ENCODE data around the gene ATP2B3. TPM values are rescaled to one million over a fixed set of nuclear protein-coding genes. Genes with fewer than 3 reads are reported as not detected.

ATP2B3 gene
- total and polyA plus RNA-seq, 7 experiments from 2014 or later: not detected

DNA sequence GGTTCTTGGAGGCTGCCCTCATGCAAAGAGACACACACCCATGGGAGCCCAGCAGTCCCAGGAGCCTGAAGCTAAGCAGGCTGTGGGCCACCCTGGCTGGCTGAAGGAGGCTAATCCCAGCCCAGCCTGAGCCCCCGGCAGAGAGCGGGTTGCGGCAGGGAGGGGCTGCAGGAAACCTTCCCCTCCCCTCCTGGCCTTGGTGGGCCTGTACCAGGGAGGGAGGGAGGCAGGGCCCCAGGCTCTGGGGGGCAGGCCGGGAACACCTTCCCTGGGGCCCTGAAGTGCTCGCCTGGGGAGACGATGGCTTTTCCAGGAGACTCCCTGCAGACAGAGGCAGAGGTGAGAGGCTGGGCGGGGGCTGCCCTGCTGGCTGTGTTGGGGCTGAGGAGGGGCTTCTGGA lies 19.0 kb upstream of the ATP2B3 start:
- ChIA-PET CTCF (no interaction called here), POLR2A (no interaction called here)
- no peak overlapping the region for H3K4me3 ChIP-seq (ENCODE audit: low read length)
- H3K9me3 Mint-ChIP-seq: peaks cover 0 to 4% (median 0%) of the 10 kb centered on the region in 11 donors
- intact Hi-C loops (cut with micrococcal nuclease): no loop called here
- H3K27me3 ChIP-seq (ENCODE audit: control insufficient read depth in 2 of 2, insufficient read depth in 2 of 2, low read length in 2 of 2): no peaks in the 10 kb centered on the region
- ATAC-seq (no peak), DNase-seq (no peak)
- H3K36me3 Mint-ChIP-seq: no peaks in the 10 kb centered on the region
- no peaks in the 10 kb centered on the region for H3K36me3 ChIP-seq (ENCODE audit: control insufficient read depth in 2 of 3, insufficient read depth in 3 of 3, low read length in 3 of 3)
- peaks cover 0 to 5% (median 0%) of the 10 kb centered on the region in 5 donors for H3K27me3 Mint-ChIP-seq
- no peaks in the 10 kb centered on the region for H3K9me3 ChIP-seq (ENCODE audit: control insufficient read depth in 2 of 3, low read length in 3 of 3)
- no peak overlapping the region for H3K27ac Mint-ChIP-seq
- no peak overlapping the region for H3K4me3 Mint-ChIP-seq
- H3K4me1 ChIP-seq (ENCODE audit: control insufficient read depth in 2 of 2, insufficient read depth in 2 of 2, low read length in 2 of 2): no peaks in the 10 kb centered on the region
- peaks cover 0 to 3% (median 0%) of the 10 kb centered on the region in 7 donors for H3K4me1 Mint-ChIP-seq
- H3K27ac ChIP-seq (ENCODE audit: low read depth, low read length): no peak overlapping the region

DNA sequence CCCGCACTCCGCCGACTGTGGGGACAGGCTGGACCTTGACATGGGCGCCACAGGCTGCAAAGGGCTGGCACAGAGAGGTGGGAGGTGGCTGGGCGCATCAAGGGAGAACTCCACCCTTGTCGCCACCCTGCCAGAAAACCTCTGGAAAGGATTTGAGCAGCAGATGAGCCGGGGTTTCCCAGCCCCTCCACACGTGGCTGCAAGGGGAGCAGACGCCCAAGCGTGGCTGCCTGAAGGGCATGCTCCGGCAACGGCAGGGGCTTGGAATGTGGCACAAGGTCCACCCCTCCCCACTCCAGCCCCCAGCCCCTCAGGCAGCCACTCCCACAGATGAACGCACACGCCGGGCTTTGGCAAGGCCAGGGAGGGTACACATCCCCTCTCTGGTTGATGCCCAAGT lies 18.1 kb upstream of the ATP2B3 start:
- Mint-ChIP-seq H3K4me3 (no peak overlapping the region), H3K4me1 (peaks cover 0 to 3% (median 0%) of the 10 kb centered on the region in 7 donors), H3K27ac (no peak overlapping the region), H3K9me3 (peaks cover 0 to 4% (median 0%) of the 10 kb centered on the region in 11 donors), H3K27me3 (peaks cover 0 to 5% (median 0%) of the 10 kb centered on the region in 5 donors), H3K36me3 (no peaks in the 10 kb centered on the region)
- Histone ChIP-seq H3K4me1 (ENCODE audit: control insufficient read depth in 2 of 2, insufficient read depth in 2 of 2, low read length in 2 of 2) (no peaks in the 10 kb centered on the region), H3K9me3 (ENCODE audit: control insufficient read depth in 2 of 3, low read length in 3 of 3) (no peaks in the 10 kb centered on the region), H3K4me3 (ENCODE audit: low read length) (no peak overlapping the region), H3K27me3 (ENCODE audit: control insufficient read depth in 2 of 2, insufficient read depth in 2 of 2, low read length in 2 of 2) (no peaks in the 10 kb centered on the region), H3K27ac (ENCODE audit: low read depth, low read length) (no peak overlapping the region), H3K36me3 (ENCODE audit: control insufficient read depth in 2 of 3, insufficient read depth in 3 of 3, low read length in 3 of 3) (no peaks in the 10 kb centered on the region)
- ATAC-seq (no peak), DNase-seq (no peak)
- CTCF ChIA-PET: no interaction called here
- POLR2A ChIA-PET: no interaction called here
- intact Hi-C loops (cut with micrococcal nuclease): no loop called here

DNA sequence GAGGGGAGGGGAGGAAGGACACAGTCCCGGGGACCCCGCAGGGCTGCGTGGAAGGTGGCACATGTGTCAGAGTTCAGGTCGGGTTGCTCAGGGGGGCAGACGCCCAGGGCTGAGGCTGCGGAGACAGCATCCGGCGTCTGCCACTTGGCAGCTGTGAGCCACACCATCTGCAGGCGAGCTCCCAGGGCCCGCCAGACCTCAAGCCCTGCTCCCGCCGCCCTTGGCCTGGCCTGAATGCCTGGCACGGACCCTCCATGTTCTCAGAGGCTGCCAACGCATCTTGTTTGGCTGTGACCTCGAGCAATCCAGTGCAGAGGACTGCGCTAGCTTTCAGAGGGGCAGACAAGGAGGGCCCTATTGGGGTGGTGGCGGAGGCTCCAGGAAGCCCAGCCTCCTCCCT lies 17.6 kb upstream of the ATP2B3 start:
- intact Hi-C loops (cut with micrococcal nuclease): no loop called here
- DNase-seq: no peak
- no peak for ATAC-seq
- Mint-ChIP-seq H3K4me1 (peaks cover 0 to 3% (median 0%) of the 10 kb centered on the region in 7 donors), H3K27me3 (peaks cover 0 to 5% (median 0%) of the 10 kb centered on the region in 5 donors), H3K9me3 (peaks cover 0 to 4% (median 0%) of the 10 kb centered on the region in 11 donors), H3K36me3 (no peaks in the 10 kb centered on the region), H3K4me3 (no peak overlapping the region), H3K27ac (no peak overlapping the region)
- H3K27ac ChIP-seq (ENCODE audit: low read depth, low read length): no peak overlapping the region
- H3K4me1 ChIP-seq (ENCODE audit: control insufficient read depth in 2 of 2, insufficient read depth in 2 of 2, low read length in 2 of 2): no peaks in the 10 kb centered on the region
- no peaks in the 10 kb centered on the region for H3K9me3 ChIP-seq (ENCODE audit: control insufficient read depth in 2 of 3, low read length in 3 of 3)
- POLR2A ChIA-PET: no interaction called here
- H3K27me3 ChIP-seq (ENCODE audit: control insufficient read depth in 2 of 2, insufficient read depth in 2 of 2, low read length in 2 of 2): no peaks in the 10 kb centered on the region
- H3K4me3 ChIP-seq (ENCODE audit: low read length): no peak overlapping the region
- CTCF ChIA-PET: no interaction called here
- no peaks in the 10 kb centered on the region for H3K36me3 ChIP-seq (ENCODE audit: control insufficient read depth in 2 of 3, insufficient read depth in 3 of 3, low read length in 3 of 3)

DNA sequence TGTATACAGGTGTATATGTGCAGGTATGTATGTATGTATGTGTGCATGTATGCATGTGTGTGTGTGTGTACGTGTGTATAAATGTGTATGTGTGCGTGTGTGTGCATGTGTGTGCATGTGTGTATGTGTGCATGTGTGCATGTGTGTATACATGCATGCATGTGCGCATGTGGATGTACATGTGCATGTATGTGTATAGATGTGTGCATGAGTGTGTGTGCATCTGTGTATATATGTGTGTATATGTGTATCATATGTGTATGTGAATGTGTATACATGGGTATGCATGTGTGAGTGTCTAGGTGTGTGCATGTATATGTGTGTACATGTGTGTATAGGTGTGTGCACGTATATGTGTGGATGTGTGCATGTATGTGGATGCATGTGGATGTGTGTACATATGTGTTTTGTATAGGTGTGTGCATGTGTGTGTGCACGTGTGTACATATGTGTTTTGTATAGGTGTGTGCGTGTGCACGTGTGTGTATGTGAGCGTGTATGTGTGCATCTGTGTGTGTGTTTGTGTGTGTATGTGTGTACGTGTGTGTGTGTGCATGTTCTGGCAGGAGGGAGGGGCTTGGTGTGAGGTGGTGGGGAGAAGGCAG lies 16.7 kb upstream of the ATP2B3 start:
- no peak overlapping the region for H3K27ac Mint-ChIP-seq
- no peaks in the 10 kb centered on the region for H3K9me3 ChIP-seq (ENCODE audit: control insufficient read depth in 2 of 3, low read length in 3 of 3)
- no peak overlapping the region for H3K4me3 Mint-ChIP-seq
- CTCF ChIA-PET: no interaction called here
- no peak overlapping the region for H3K27ac ChIP-seq (ENCODE audit: low read depth, low read length)
- H3K4me1 Mint-ChIP-seq: no peaks in the 10 kb centered on the region
- no peaks in the 10 kb centered on the region for H3K27me3 ChIP-seq (ENCODE audit: control insufficient read depth in 2 of 2, insufficient read depth in 2 of 2, low read length in 2 of 2)
- intact Hi-C loops (cut with micrococcal nuclease): no loop called here
- H3K27me3 Mint-ChIP-seq: no peaks in the 10 kb centered on the region
- POLR2A ChIA-PET: no interaction called here
- no peaks in the 10 kb centered on the region for H3K36me3 ChIP-seq (ENCODE audit: control insufficient read depth in 2 of 3, insufficient read depth in 3 of 3, low read length in 3 of 3)
- H3K4me1 ChIP-seq (ENCODE audit: control insufficient read depth in 2 of 2, insufficient read depth in 2 of 2, low read length in 2 of 2): no peaks in the 10 kb centered on the region
- no peaks in the 10 kb centered on the region for H3K36me3 Mint-ChIP-seq
- ATAC-seq (no peak), DNase-seq (no peak)
- H3K9me3 Mint-ChIP-seq: peaks cover 0 to 4% (median 0%) of the 10 kb centered on the region in 11 donors
- no peak overlapping the region for H3K4me3 ChIP-seq (ENCODE audit: low read length)

DNA sequence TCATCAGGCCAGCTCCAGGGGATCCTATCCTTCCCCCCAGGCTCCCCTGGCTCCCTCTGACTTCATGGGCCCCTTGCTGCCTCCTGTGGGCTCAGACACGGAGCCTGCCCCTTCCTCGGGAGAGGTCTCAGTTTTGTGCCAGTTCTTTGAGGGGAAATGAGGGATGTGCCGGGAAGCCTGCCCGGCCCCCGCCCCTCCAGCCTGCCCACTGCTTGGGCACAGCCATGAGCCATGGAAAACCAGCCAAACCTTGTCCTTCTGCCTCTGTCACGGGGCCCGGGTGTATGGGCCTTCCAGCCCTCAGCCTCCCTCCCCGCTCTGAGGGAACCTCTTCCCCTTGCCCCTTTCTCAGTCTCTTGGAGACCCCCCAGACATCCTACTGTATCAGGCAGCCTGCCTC lies 15.9 kb upstream of the ATP2B3 start:
- Histone ChIP-seq H3K9me3 (ENCODE audit: control insufficient read depth in 2 of 3, low read length in 3 of 3) (no peaks in the 10 kb centered on the region), H3K36me3 (ENCODE audit: control insufficient read depth in 2 of 3, insufficient read depth in 3 of 3, low read length in 3 of 3) (no peaks in the 10 kb centered on the region), H3K27me3 (ENCODE audit: control insufficient read depth in 2 of 2, insufficient read depth in 2 of 2, low read length in 2 of 2) (no peaks in the 10 kb centered on the region), H3K27ac (ENCODE audit: low read depth, low read length) (no peak overlapping the region), H3K4me1 (ENCODE audit: control insufficient read depth in 2 of 2, insufficient read depth in 2 of 2, low read length in 2 of 2) (no peaks in the 10 kb centered on the region), H3K4me3 (ENCODE audit: low read length) (no peak overlapping the region)
- DNase-seq (no peak), ATAC-seq (no peak)
- Mint-ChIP-seq H3K27me3 (no peaks in the 10 kb centered on the region), H3K4me3 (no peak overlapping the region), H3K4me1 (no peaks in the 10 kb centered on the region), H3K9me3 (peaks cover 0 to 4% (median 0%) of the 10 kb centered on the region in 11 donors), H3K27ac (no peak overlapping the region), H3K36me3 (no peaks in the 10 kb centered on the region)
- ChIA-PET POLR2A (no interaction called here), CTCF (no interaction called here)
- intact Hi-C loops (cut with micrococcal nuclease): no loop called here

DNA sequence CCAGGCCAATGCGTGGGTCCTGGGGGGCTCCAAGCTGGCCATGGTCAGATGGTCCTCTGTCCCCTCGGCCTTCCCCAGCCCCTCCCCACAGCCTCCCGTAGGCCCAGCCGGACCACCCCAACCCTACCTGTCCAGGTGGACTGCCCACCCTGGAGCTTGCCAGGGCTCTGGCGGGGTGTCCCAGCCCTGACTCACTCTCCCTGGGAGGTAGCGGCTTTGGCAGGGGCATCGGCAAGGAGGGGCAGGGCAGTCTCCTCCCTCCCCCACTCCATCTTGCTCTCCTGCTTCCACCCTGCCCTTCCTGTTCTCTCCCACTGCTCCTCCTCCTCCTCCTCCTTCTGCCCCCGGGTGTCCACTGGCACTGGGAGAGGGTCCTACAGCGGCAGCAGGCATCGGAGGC lies 15.3 kb upstream of the ATP2B3 start:
- H3K4me1 ChIP-seq (ENCODE audit: control insufficient read depth in 2 of 2, insufficient read depth in 2 of 2, low read length in 2 of 2): peaks cover 0 to under 1% of the 10 kb centered on the region in 2 donors
- Mint-ChIP-seq H3K9me3 (peaks cover 0 to 4% (median 0%) of the 10 kb centered on the region in 11 donors), H3K36me3 (no peaks in the 10 kb centered on the region), H3K4me1 (no peaks in the 10 kb centered on the region), H3K27me3 (no peaks in the 10 kb centered on the region), H3K27ac (no peak overlapping the region), H3K4me3 (no peak overlapping the region)
- DNase-seq: no peak
- intact Hi-C loops (cut with micrococcal nuclease): no loop called here
- no peaks in the 10 kb centered on the region for H3K9me3 ChIP-seq (ENCODE audit: control insufficient read depth in 2 of 3, low read length in 3 of 3)
- no peaks in the 10 kb centered on the region for H3K36me3 ChIP-seq (ENCODE audit: control insufficient read depth in 2 of 3, insufficient read depth in 3 of 3, low read length in 3 of 3)
- ChIA-PET CTCF (no interaction called here), POLR2A (no interaction called here)
- no peak overlapping the region for H3K4me3 ChIP-seq (ENCODE audit: low read length)
- ATAC-seq: no peak
- H3K27me3 ChIP-seq (ENCODE audit: control insufficient read depth in 2 of 2, insufficient read depth in 2 of 2, low read length in 2 of 2): no peaks in the 10 kb centered on the region
- no peak overlapping the region for H3K27ac ChIP-seq (ENCODE audit: low read depth, low read length)

DNA sequence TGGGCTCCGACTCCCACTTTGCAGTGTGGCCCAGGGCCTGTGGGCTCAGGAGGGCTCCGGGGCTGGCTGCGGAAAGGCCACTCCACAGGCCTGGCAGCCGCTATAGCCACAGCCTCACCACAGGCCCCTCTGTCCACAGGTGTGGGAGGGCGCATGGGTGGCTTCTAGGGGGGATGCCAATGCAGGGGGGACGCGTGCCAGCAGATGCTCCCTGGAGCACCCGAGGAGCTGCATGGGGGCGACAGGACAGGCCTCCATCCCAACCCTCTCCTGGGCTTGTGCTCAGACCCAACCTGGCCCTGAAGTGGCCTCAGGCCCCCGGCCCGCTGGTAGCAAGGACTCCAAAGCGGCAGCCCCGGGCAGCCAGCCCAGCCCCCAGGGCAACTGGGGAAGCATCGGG lies 14.6 kb upstream of the ATP2B3 start:
- POLR2A ChIA-PET: no interaction called here
- Mint-ChIP-seq H3K9me3 (peaks cover 0 to 4% (median 0%) of the 10 kb centered on the region in 11 donors), H3K27ac (no peak overlapping the region), H3K4me3 (no peak overlapping the region), H3K27me3 (no peaks in the 10 kb centered on the region), H3K4me1 (peaks cover 0 to 5% (median 0%) of the 10 kb centered on the region in 7 donors), H3K36me3 (no peaks in the 10 kb centered on the region)
- Histone ChIP-seq H3K27me3 (ENCODE audit: control insufficient read depth in 2 of 2, insufficient read depth in 2 of 2, low read length in 2 of 2) (no peaks in the 10 kb centered on the region), H3K9me3 (ENCODE audit: control insufficient read depth in 2 of 3, low read length in 3 of 3) (no peaks in the 10 kb centered on the region), H3K27ac (ENCODE audit: low read depth, low read length) (no peak overlapping the region), H3K4me3 (ENCODE audit: low read length) (no peak overlapping the region), H3K36me3 (ENCODE audit: control insufficient read depth in 2 of 3, insufficient read depth in 3 of 3, low read length in 3 of 3) (no peaks in the 10 kb centered on the region), H3K4me1 (ENCODE audit: control insufficient read depth in 2 of 2, insufficient read depth in 2 of 2, low read length in 2 of 2) (peaks cover 0 to 4% of the 10 kb centered on the region in 2 donors)
- CTCF ChIA-PET: no interaction called here
- intact Hi-C loops (cut with micrococcal nuclease): no loop called here
- ATAC-seq: no peak
- DNase-seq: no peak

Measured in naive thymus-derived CD4-positive, alpha-beta T cell (primary cell).